PC-9 (cell line): ENCODE results near the gene CDK5RAP2. TPM values are rescaled to one million over a fixed set of nuclear protein-coding genes. Genes with fewer than 3 reads are reported as not detected.

Source experiments
- BruUV-seq: library from RNA; stranded (reverse); fragments of 400-500 nt; replicated peaks from 2 replicates; lab custom pipeline; 2021; lab: Mats Ljungman, UMichigan
- CTCF ChIA-PET: fragments of 300-600 bp; sonication (Branson Sonifier 250); formaldehyde crosslinking; loops from one replicate; lab custom pipeline; 2022; ENCODE audit warnings: antibody characterized with exemption; lab: Charles Lee
- POLR2A ChIA-PET: fragments of 300-600 bp; sonication (Branson Sonifier 250); formaldehyde crosslinking; loops from one replicate; lab custom pipeline; 2022; ENCODE audit warnings: antibody characterized with exemption; ENCODE audit not compliant: unreplicated experiment; lab: Charles Lee
- DNase-seq, 2 experiments: peaks; one replicate each; pipeline versions ENCODE4 v3.0.0 to v3.0.0-alpha.2; 2015 to 2022; ENCODE audit warnings: mixed read lengths in 1 of 2
- H2AFZ ChIP-seq: fragments of 200-600 bp; sonication (generic); 2 replicates; pipeline ENCODE4 v1.8.1; 2017; ENCODE audit warnings: antibody characterized with exemption
- H3F3A ChIP-seq: fragments of 200-600 bp; sonication (generic); 2 replicates; pipeline ENCODE4 v1.8.1; 2017; ENCODE audit warnings: antibody characterized with exemption, mild to moderate bottlenecking, low read depth; ENCODE audit not compliant: insufficient read depth
- H3K27ac ChIP-seq: fragments of 200-600 bp; sonication (generic); 2 replicates; pipeline ENCODE4 v1.6.1; 2016; ENCODE audit warnings: mixed run types
- H3K27me3 ChIP-seq: fragments of 200-600 bp; sonication (generic); 2 replicates; pipeline ENCODE4 v1.6.1; 2016; ENCODE audit warnings: low read depth, mixed run types; ENCODE audit not compliant: insufficient read depth
- H3K36me3 ChIP-seq: fragments of 200-600 bp; sonication (generic); 2 replicates; pipeline ENCODE4 v1.6.1; 2016; ENCODE audit warnings: low read depth, mixed run types
- H3K4me1 ChIP-seq: fragments of 200-600 bp; sonication (generic); replicated peaks from 2 replicates; pipeline ENCODE4 v1.6.1; 2016; ENCODE audit warnings: mixed run types; ENCODE audit not compliant: insufficient read depth
- H3K4me2 ChIP-seq: fragments of 200-600 bp; sonication (generic); 2 replicates; pipeline ENCODE4 v1.6.1; 2017; ENCODE audit warnings: mixed run types
- H3K4me3 ChIP-seq: fragments of 200-600 bp; sonication (generic); 2 replicates; pipeline ENCODE4 v1.6.1; 2016; ENCODE audit warnings: mixed run types
- H3K79me2 ChIP-seq: fragments of 200-600 bp; sonication (generic); 2 replicates; pipeline ENCODE4 v1.6.1; 2017; ENCODE audit warnings: low read depth, mixed run types
- H3K9me2 ChIP-seq: fragments of 200-600 bp; sonication (generic); 2 replicates; pipeline ENCODE4 v1.8.1; 2017; ENCODE audit warnings: mild to moderate bottlenecking; ENCODE audit not compliant: insufficient read depth
- H3K9me3 ChIP-seq: fragments of 200-600 bp; sonication (generic); 2 replicates; pipeline ENCODE4 v1.8.1; 2016; ENCODE audit warnings: low read depth; ENCODE audit not compliant: insufficient read depth
- H4K20me1 ChIP-seq: fragments of 200-600 bp; sonication (generic); 2 replicates; pipeline ENCODE4 v1.8.1; 2017; ENCODE audit not compliant: insufficient read depth
- CTCF ChIP-seq: fragments of 200-600 bp; sonication (generic); conservative IDR thresholded peaks from 2 replicates; pipeline ENCODE4 v1.6.1; 2017; ENCODE audit warnings: mixed run types, antibody characterized with exemption, mild to moderate bottlenecking, moderate library complexity
- EZH2 ChIP-seq: fragments of 200-600 bp; sonication (generic); IDR thresholded peaks from 2 replicates; pipeline ENCODE4 v1.8.0; 2017; ENCODE audit warnings: antibody characterized with exemption, low read depth
- intact Hi-C: fragments of 100-400 bp; cut with micrococcal nuclease; formaldehyde crosslinking; loops from one replicate; pipeline ENCODE4 v1.10.0; 2022; ENCODE audit not compliant: unreplicated experiment
- total RNA-seq: library from RNA; stranded (reverse); gene quantifications from 2 replicates; pipeline ENCODE4 v1.2.3, GENCODE V29; 2021

The CDK5RAP2 gene
- total RNA-seq, 1 experiment from 2014 or later = 113 TPM

- peaks cover 12% of the 10 kb centered on the region; the same call in 1 of the 2 replicates for H3K27me3 ChIP-seq
- no peak for DNase-seq
- H3K79me2 ChIP-seq = no peaks in the 10 kb centered on the region
- ChIA-PET CTCF (no interaction called here), POLR2A (no interaction called here)
- no peak overlapping the region for H3K27ac ChIP-seq
- BruUV-seq = no TSS peak
- H3K9me2 ChIP-seq = no peaks in the 10 kb centered on the region
- H3K9me3 ChIP-seq = no peaks in the 10 kb centered on the region
- intact Hi-C loops = no loop called here
- TF ChIP-seq EZH2 = no peak
- TF ChIP-seq CTCF = no peak
- H3K4me2 ChIP-seq = no peak overlapping the region
- H3K4me1 ChIP-seq = peaks cover 4% of the 10 kb centered on the region; the same call in 1 of the 2 replicates
- H2AFZ ChIP-seq = no peak overlapping the region
- H3F3A ChIP-seq = no peaks in the 10 kb centered on the region
- no peaks in the 10 kb centered on the region for H4K20me1 ChIP-seq
- H3K36me3 ChIP-seq = no peaks in the 10 kb centered on the region
- H3K4me3 ChIP-seq = no peak overlapping the region
Observed at GRCh38 chr9:120343416-120343815, 236.6 kb downstream of the CDK5RAP2 start.

Other genes with a start within 250 kb of the CDK5RAP2 start
- 30.3 and 35.7 TPM in 2 replicates for gene MEGF9, start 134.3 kb upstream of the CDK5RAP2 start, total RNA-seq
- 69.6 and 77.7 TPM in 2 replicates for gene FBXW2, start 213.2 kb upstream of the CDK5RAP2 start, total RNA-seq